Stimulated activated naive CD8-positive, alpha-beta T cell treated with anti-CD3 and anti-CD28 coated beads, Interleukin-15, amount 100 ng/mL, for 72 hours (primary cell): ENCODE measurements around the gene TENT5C.

Experiments used
- ATAC-seq: fragments of 150-1000 bp; cut with Tn5 transposase; 2 replicates; pipeline ENCODE4 v1.10.0; 2021; ENCODE audit warnings: mild to moderate bottlenecking, moderate library complexity
- DNase-seq, 2 donors: peaks; one replicate each; pipeline ENCODE4 v3.0.0; 2021 to 2022
- H3K27ac Mint-ChIP-seq, 2 donors: one replicate each; pipeline ENCODE4 v1.8.0; 2022; ENCODE audit warnings: mild to moderate bottlenecking in 2 of 2, mixed read lengths in 2 of 2, moderate library complexity in 2 of 2
- H3K27me3 Mint-ChIP-seq: one replicate; pipeline ENCODE4 v1.8.0; 2022; ENCODE audit warnings: mixed read lengths
- H3K4me1 Mint-ChIP-seq: one replicate; pipeline ENCODE4 v1.8.0; 2022; ENCODE audit warnings: mild to moderate bottlenecking, mixed read lengths
- H3K4me3 Mint-ChIP-seq, 2 donors: one replicate each; pipeline ENCODE4 v1.8.0; 2022; ENCODE audit warnings: mild to moderate bottlenecking in 2 of 2, mixed read lengths in 2 of 2, moderate library complexity in 1 of 2
- H3K9me3 Mint-ChIP-seq, 2 donors: one replicate each; pipeline ENCODE4 v1.8.0; 2022; ENCODE audit warnings: mixed read lengths in 2 of 2

The TENT5C gene

GRCh38 chr1:117596023-117596720 is 9.7 kb upstream of the TENT5C start:
- H3K27me3 Mint-ChIP-seq = peaks cover 42% of the 10 kb centered on the region
- no peak for DNase-seq
- no peaks in the 10 kb centered on the region for H3K9me3 Mint-ChIP-seq
- H3K4me3 Mint-ChIP-seq = no peak overlapping the region
- ATAC-seq = no peak
- no peak overlapping the region for H3K27ac Mint-ChIP-seq
- no peaks in the 10 kb centered on the region for H3K4me1 Mint-ChIP-seq

DNA sequence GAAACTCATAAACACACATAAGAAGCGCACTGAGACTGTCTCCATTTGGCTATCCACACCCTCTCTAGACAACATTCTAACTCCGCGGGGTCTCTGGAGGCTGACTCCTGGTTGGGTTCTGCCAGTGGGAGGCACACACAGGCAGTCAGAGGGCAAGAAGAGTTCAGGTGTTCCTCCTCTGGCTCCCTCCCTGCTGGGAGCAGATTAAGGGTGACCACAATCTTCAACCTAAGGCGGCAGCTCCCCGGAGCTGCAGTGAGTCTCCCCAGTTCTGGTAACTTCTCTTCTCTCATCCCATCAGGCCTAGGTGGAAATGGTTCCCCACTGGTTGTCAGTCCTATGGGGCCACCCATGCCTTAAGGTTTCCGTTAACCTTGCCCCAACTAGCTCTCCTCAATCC is 7.4 kb upstream of the TENT5C start:
- Mint-ChIP-seq H3K27me3 (peaks cover 33% of the 10 kb centered on the region), H3K4me1 (no peaks in the 10 kb centered on the region), H3K9me3 (no peaks in the 10 kb centered on the region), H3K4me3 (no peak overlapping the region), H3K27ac (no peak overlapping the region)
- ATAC-seq (no peak), DNase-seq (no peak)

GRCh38 chr1:117599286-117600221 is 6.3 kb upstream of the TENT5C start:
- Mint-ChIP-seq H3K9me3 (no peaks in the 10 kb centered on the region), H3K4me3 (no peak overlapping the region), H3K27me3 (peaks cover 37% of the 10 kb centered on the region), H3K27ac (no peak overlapping the region), H3K4me1 (peaks cover 2% of the 10 kb centered on the region)
- ATAC-seq (no peak), DNase-seq (no peak)

GRCh38 chr1:117600325-117600943 is 5.4 kb upstream of the TENT5C start:
- Mint-ChIP-seq H3K4me3 (no peak overlapping the region), H3K27ac (no peak overlapping the region)

DNA sequence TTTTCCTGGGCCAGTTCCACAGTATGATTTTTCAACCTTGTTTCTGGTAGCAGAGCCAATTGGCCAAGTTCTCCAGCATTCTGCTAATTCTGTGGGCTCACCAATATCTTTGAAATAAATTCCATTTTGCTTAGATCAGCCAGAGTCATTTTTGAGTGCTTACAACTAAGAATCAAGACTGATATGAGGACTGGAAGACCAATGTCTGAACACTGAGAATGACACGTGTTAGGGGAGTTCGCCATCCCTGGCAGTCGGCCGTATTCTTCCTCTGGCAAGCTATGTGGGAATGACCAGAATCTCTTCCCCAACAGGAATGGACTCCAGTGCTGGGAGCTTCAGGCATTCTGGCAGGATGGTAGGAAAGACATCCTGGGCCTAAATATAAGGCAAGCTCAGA is 4.9 kb upstream of the TENT5C start:
- Mint-ChIP-seq H3K4me3 (no peak overlapping the region), H3K27me3 (peaks cover 40% of the 10 kb centered on the region), H3K9me3 (no peaks in the 10 kb centered on the region), H3K4me1 (peaks cover 10% of the 10 kb centered on the region), H3K27ac (no peak overlapping the region)
- DNase-seq (no peak), ATAC-seq (no peak)

More at GRCh38 chr1:117600325-117600943, 5.4 kb upstream of the TENT5C start:
- H3K9me3 Mint-ChIP-seq = no peaks in the 10 kb centered on the region
- H3K27me3 Mint-ChIP-seq = peaks cover 40% of the 10 kb centered on the region
- peaks cover 10% of the 10 kb centered on the region for H3K4me1 Mint-ChIP-seq
- no peak for DNase-seq
- ATAC-seq = no peak

DNA sequence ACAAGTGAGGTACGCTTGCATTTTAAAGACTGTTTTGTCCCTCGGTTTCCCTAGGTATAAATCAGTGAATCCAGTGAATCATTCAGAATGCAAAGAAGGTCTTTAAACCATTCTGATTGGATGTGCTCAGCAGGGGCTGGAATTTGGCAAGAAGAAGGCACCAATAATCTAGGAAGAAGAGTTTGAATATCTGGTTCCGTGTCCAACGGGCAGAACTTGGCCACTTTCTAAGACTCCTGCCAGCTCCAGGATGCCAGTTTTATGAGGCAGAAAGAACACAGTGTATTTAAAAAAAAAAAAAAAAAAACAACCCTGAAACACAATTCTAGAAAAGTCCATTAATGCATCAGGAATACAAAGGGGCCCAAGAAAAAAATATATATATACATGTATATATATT is 3.0 kb upstream of the TENT5C start:
- ATAC-seq = no peak
- H3K4me1 Mint-ChIP-seq = peaks cover 23% of the 10 kb centered on the region
- peaks cover 23% of the 10 kb centered on the region for H3K27me3 Mint-ChIP-seq
- H3K27ac Mint-ChIP-seq = no peak overlapping the region
- no peak overlapping the region for H3K4me3 Mint-ChIP-seq
- H3K9me3 Mint-ChIP-seq = no peaks in the 10 kb centered on the region
- DNase-seq = no peak

GRCh38 chr1:117605164-117605773 is 579 bp upstream of the TENT5C start:
- DNase-seq (no peak), ATAC-seq (peak; percentile 39)
- H3K9me3 Mint-ChIP-seq = no peaks in the 10 kb centered on the region
- peaks cover 35% of the 10 kb centered on the region for H3K27me3 Mint-ChIP-seq
- peak overlapping the region; percentile 90 to 97 for H3K27ac Mint-ChIP-seq
- peaks cover 35% of the 10 kb centered on the region for H3K4me1 Mint-ChIP-seq
- H3K4me3 Mint-ChIP-seq = peak overlapping the region; percentile 91 to 96

GRCh38 chr1:117606649-117607430 is 992 bp downstream of the TENT5C start:
- Mint-ChIP-seq H3K27me3 (peaks cover 41% of the 10 kb centered on the region), H3K4me3 (peak overlapping the region; percentile 94 to 96), H3K4me1 (peaks cover 37% of the 10 kb centered on the region), H3K27ac (peak overlapping the region; percentile 87 to 91), H3K9me3 (no peaks in the 10 kb centered on the region)
- ATAC-seq (peak; percentile 44), DNase-seq (peak; percentile 59 to 72)

DNA sequence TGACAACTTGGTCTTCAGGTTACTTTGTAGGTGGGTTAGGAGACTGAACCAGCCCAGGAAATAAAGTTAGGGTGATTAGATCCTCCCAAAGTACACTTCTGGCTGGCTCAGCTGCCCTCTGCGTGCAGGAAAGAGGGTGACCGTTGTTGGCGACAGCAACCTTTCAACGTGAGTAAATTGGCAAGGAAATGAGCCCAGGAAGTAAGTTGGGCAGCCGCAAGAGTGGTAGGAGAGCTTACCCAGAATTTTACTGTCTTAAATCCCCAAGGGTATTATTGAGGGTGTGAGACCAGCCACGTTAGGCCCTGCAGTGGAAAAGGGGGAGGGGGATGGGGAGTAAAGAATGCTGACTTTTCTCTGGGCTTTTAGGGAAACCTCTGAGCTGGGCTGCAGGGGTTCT is 1.6 kb downstream of the TENT5C start:
- DNase-seq (peak; percentile 28 to 66), ATAC-seq (peak; percentile 32)
- peaks cover 37% of the 10 kb centered on the region for H3K27me3 Mint-ChIP-seq

DNA sequence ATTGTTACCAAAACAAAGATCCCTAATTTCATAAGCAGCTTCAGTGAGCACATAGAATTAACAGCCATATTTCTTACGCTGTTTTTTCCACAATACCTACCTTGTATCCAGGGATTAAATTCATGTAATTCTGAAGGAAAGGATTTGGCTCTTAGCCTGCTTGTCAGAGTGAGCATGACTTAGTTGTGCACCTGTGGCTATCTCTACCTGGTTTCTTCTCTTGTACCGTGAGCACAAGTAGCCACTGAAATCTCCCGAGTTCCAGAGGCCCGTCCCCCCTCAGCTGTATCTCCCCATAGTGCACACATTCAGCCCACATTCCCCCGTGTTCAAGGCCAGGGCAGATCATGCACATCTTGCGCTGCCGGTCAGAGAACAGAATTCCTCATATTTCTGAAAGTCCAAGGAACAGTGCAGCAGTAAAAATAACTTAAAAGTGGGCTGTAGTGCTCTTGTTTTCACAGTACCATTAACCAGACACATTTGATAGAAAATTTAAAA is 2.3 kb downstream of the TENT5C start:
- Mint-ChIP-seq H3K4me3 (peak overlapping the region; percentile 75 to 96), H3K4me1 (peaks cover 50% of the 10 kb centered on the region), H3K27me3 (peaks cover 38% of the 10 kb centered on the region), H3K9me3 (no peaks in the 10 kb centered on the region), H3K27ac (no peak overlapping the region)
- ATAC-seq (no peak), DNase-seq (no peak)

More for the DNA sequence above, 1.6 kb downstream of the TENT5C start:
- peak overlapping the region in 1 of 2 donors; percentile 91 for H3K27ac Mint-ChIP-seq
- H3K4me3 Mint-ChIP-seq = peak overlapping the region; percentile 94 to 96
- no peaks in the 10 kb centered on the region for H3K9me3 Mint-ChIP-seq
- peaks cover 44% of the 10 kb centered on the region for H3K4me1 Mint-ChIP-seq

- no peak for DNase-seq
- Mint-ChIP-seq H3K9me3 (no peaks in the 10 kb centered on the region), H3K27me3 (peaks cover 44% of the 10 kb centered on the region), H3K4me3 (peak overlapping the region; percentile 75 to 96), H3K27ac (no peak overlapping the region), H3K4me1 (peaks cover 56% of the 10 kb centered on the region)
- no peak for ATAC-seq
Measured at GRCh38 chr1:117608758-117609157, 2.9 kb downstream of the TENT5C start.

DNA sequence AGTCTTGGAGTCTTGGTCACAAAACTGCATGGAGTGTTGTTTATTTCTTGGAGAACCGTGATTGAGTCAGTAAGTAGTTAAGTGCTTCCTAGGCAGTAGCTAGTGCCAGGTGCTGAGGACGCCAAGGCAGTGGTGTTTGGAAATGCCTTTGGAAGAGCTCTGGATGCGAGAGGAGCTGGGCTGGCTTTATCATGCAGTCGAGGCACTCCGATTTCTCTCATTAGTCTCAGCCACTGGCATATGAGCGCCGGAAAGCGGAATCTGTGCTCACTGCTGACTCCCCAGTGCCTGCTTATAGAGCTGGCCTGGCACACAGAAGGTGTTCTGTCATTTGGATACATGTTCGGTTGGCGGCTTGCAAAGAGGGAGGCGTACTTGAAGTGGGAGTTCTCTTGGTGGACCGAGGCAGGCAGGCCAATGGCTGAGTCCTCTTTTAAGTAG is 3.6 kb downstream of the TENT5C start:
- Mint-ChIP-seq H3K27ac (no peak overlapping the region), H3K9me3 (no peaks in the 10 kb centered on the region), H3K4me3 (no peak overlapping the region), H3K4me1 (peaks cover 62% of the 10 kb centered on the region), H3K27me3 (peaks cover 48% of the 10 kb centered on the region)
- DNase-seq = no peak
- no peak for ATAC-seq

DNA sequence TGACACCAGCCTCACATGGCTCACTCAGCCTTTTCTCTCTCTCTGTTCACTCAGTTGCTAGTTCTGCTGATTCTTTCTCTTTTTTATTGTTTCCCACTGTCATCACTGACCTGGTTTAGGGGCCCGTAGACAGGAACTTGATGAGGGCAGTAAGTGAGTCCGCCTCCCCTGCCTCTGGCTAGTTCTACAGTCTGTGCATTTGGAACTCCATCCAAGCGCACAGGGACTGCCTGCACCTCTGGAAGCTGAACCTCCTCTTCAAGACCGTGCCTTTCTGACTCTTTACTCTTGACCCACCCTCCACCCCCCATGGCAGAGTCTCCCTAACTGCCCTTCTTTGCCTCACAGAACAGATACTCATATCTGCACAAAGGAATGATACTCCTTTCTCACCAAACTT is 4.2 kb downstream of the TENT5C start:
- H3K4me3 Mint-ChIP-seq = no peak overlapping the region
- no peak for DNase-seq
- H3K9me3 Mint-ChIP-seq = no peaks in the 10 kb centered on the region
- peaks cover 50% of the 10 kb centered on the region for H3K27me3 Mint-ChIP-seq
- H3K4me1 Mint-ChIP-seq = peaks cover 62% of the 10 kb centered on the region
- no peak for ATAC-seq
- H3K27ac Mint-ChIP-seq = no peak overlapping the region

DNA sequence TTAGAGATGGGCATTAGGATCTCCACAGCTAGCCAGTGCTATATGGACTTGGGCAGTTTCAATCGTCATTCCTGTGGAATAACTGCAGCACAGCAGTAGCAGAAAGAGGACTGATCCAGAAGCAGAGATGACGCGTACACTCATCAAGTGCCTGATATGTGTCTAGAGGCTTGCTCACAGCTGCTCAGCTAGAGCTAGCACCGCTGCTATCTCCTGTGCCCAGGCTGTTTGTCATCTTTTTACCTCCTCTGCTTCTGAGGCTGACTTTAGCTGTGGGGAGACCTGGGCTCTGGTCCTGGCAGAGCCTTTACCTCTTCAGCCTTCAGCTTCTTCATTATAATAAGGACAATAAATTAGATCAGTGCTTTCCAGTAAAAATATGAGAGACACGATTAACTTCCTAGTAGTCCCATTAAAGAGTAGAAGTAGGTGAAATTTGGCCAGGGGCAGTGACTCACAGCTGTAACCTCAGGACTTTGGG is 5.3 kb downstream of the TENT5C start:
- Mint-ChIP-seq H3K4me3 (no peak overlapping the region), H3K27me3 (peaks cover 61% of the 10 kb centered on the region), H3K9me3 (no peaks in the 10 kb centered on the region), H3K4me1 (peaks cover 71% of the 10 kb centered on the region), H3K27ac (peak overlapping the region in 1 of 2 donors; percentile 61)
- ATAC-seq = no peak
- DNase-seq = no peak
